ENCODE results near the gene C11orf52. TPM values are rescaled to one million over a fixed set of nuclear protein-coding genes. Genes with fewer than 3 reads are reported as not detected.

C11orf52 gene
- total RNA-seq, 1 experiment from 2014 or later = 4.0 TPM

DNA sequence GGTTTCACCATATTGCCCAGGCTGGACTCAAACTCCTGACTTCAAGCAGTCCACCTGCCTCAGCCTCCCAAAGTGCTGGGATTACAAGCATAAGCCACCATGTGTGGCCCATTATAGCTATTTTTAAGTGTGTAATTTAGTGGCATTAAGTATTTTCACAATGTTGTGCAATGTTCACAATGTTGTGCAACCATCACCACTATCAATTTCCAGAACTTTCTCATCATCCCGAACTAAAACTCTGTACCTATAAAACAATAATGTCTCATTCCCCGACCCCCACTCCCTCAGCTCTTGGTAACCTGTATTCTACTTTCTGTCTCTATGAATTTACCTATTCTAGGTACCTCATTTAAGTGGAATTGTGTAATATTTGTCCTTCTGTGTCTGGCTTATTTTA is 31.9 kb upstream of the C11orf52 start:
- Histone ChIP-seq H3K79me1 (ENCODE audit: insufficient read depth, low read depth, low read length, poor library complexity, severe bottlenecking) (no peaks in the 10 kb centered on the region), H3K23me2 (ENCODE audit: insufficient read length, low read depth, low read length, poor library complexity, severe bottlenecking) (no peaks in the 10 kb centered on the region), H3K4ac (ENCODE audit: low read depth, low read length) (no peak overlapping the region), H4K8ac (replicated peaks; ENCODE audit: insufficient read length, low read depth, low read length) (no peak overlapping the region), H3K9me3 (ENCODE audit: control insufficient read depth, low read depth, low read length) (no peaks in the 10 kb centered on the region), H3K18ac (ENCODE audit: insufficient read length, low read depth, low read length) (no peak overlapping the region), H4K20me1 (ENCODE audit: control insufficient read depth, insufficient read depth, insufficient read length) (no peaks in the 10 kb centered on the region), H3K56ac (ENCODE audit: insufficient read length, low read depth, low read length) (no peak overlapping the region), H3K23ac (ENCODE audit: insufficient read length, low read depth, low read length) (no peak overlapping the region), H3K79me2 (ENCODE audit: insufficient read depth, low read length) (no peaks in the 10 kb centered on the region), H2AK5ac (ENCODE audit: insufficient read length, low read length) (no peak overlapping the region), H3K14ac (ENCODE audit: insufficient read depth, low read length) (no peak overlapping the region), H2BK15ac (ENCODE audit: low read depth, low read length) (no peak overlapping the region), H3K9ac (ENCODE audit: extremely low read depth, insufficient read length, low read length) (no peak overlapping the region), H4K91ac (ENCODE audit: insufficient read length, low read depth, low read length) (no peak overlapping the region), H2AFZ (ENCODE audit: low read length) (no peak overlapping the region), H2BK120ac (ENCODE audit: low read depth, low read length, poor library complexity, severe bottlenecking) (no peak overlapping the region), H2BK12ac (ENCODE audit: insufficient read length, low read depth, low read length) (no peak overlapping the region), H3K4me1 (ENCODE audit: insufficient read depth, low read length) (no peaks in the 10 kb centered on the region), H3T11ph (ENCODE audit: low read length) (no peak overlapping the region), H3K4me2 (ENCODE audit: insufficient read depth, insufficient read length, low read length) (no peak overlapping the region), H3K27ac (ENCODE audit: insufficient read length, low read depth, low read length) (no peak overlapping the region), H3K27me3 (ENCODE audit: insufficient read depth, low read length) (no peaks in the 10 kb centered on the region), H2BK5ac (ENCODE audit: insufficient read length, low read length) (no peak overlapping the region), H2BK20ac (ENCODE audit: low read depth, low read length, poor library complexity, severe bottlenecking) (no peak overlapping the region), H4K5ac (ENCODE audit: insufficient read length, low read depth, low read length) (no peak overlapping the region)
- TF ChIP-seq, protein P1, sequence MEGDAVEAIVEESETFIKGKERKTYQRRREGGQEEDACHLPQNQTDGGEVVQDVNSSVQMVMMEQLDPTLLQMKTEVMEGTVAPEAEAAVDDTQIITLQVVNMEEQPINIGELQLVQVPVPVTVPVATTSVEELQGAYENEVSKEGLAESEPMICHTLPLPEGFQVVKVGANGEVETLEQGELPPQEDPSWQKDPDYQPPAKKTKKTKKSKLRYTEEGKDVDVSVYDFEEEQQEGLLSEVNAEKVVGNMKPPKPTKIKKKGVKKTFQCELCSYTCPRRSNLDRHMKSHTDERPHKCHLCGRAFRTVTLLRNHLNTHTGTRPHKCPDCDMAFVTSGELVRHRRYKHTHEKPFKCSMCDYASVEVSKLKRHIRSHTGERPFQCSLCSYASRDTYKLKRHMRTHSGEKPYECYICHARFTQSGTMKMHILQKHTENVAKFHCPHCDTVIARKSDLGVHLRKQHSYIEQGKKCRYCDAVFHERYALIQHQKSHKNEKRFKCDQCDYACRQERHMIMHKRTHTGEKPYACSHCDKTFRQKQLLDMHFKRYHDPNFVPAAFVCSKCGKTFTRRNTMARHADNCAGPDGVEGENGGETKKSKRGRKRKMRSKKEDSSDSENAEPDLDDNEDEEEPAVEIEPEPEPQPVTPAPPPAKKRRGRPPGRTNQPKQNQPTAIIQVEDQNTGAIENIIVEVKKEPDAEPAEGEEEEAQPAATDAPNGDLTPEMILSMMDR (conservative IDR thresholded peaks at IDR 0.05) = no peak
- Mint-ChIP-seq H3K4me1 (no peaks in the 10 kb centered on the region), H3K27me3 (ENCODE audit: low read depth) (no peaks in the 10 kb centered on the region; the same call in none of the 2 replicates), H3K27ac (no peak overlapping the region), H3K9me3 (no peaks in the 10 kb centered on the region), H3K36me3 (ENCODE audit: insufficient read depth in 1 of 3, low read depth in 3 of 3) (no peaks in the 10 kb centered on the region), H3K4me3 (no peak overlapping the region)
- DNase-seq = no peak
- no CpG with 5 or more reads among the region's 2 CpGs for WGBS (ENCODE audit: extremely low coverage, insufficient read length, low lambda C conversion rate)

All from H9 (cell line).